Esophagus muscularis mucosa (tissue), 4 donors: ENCODE results near the gene PTPRJ. TPM values are rescaled to one million over a fixed set of nuclear protein-coding genes. Genes with fewer than 3 reads are reported as not detected.

Experiments used
- DNase-seq: peaks from one replicate; pipeline ENCODE4 v3.0.0-alpha.2; 2017; ENCODE audit errors: extremely low spot score
- H3K27ac ChIP-seq, 4 donors: fragments of 200-600 bp; sonication (generic); replicated peaks in 1 of 4; 1 replicate in 3 of 4; 2 replicates in 1 of 4; pipeline ENCODE4 v1.5.1; 2016 to 2019; ENCODE audit warnings: mild to moderate bottlenecking in 1 of 4
- H3K27me3 ChIP-seq, 4 donors: fragments of 200-600 bp; sonication (generic); one replicate each; pipeline versions ENCODE4 v1.5.1 to v1.6.0; 2016 to 2019
- H3K36me3 ChIP-seq, 4 donors: fragments of 200-600 bp; sonication (generic); one replicate each; pipeline ENCODE4 v1.5.1; 2016 to 2019
- H3K4me1 ChIP-seq, 4 donors: fragments of 200-600 bp; sonication (generic); one replicate each; pipeline ENCODE4 v1.5.1; 2016 to 2019
- H3K4me3 ChIP-seq, 4 donors: fragments of 200-600 bp; sonication (generic); 1 replicate in 2 of 4; 2 replicates in 2 of 4; pipeline ENCODE4 v1.5.1; 2016 to 2019; ENCODE audit warnings: mild to moderate bottlenecking in 4 of 4, moderate library complexity in 1 of 4
- H3K9me3 ChIP-seq, 4 donors: fragments of 200-600 bp; sonication (generic); 1 replicate in 3 of 4; 2 replicates in 1 of 4; pipeline ENCODE4 v1.5.1; 2016 to 2019
- CTCF ChIP-seq, 3 experiments: fragments of 200-600 bp in 2 of 3; fragments of 450-650 bp in 1 of 3; sonication (generic) in 2 of 3; IDR thresholded peaks; one replicate each; pipeline ENCODE4 v1.5.1; 2017 to 2019; ENCODE audit warnings: antibody characterized with exemption in 3 of 3, mild to moderate bottlenecking in 2 of 3, moderate library complexity in 1 of 3
- EP300 ChIP-seq: sonication (generic); formaldehyde crosslinking; IDR thresholded peaks from one replicate; pipeline ENCODE4 v1.6.1; 2017; ENCODE audit warnings: antibody characterized with exemption
- POLR2A ChIP-seq: fragments of 450-650 bp; IDR thresholded peaks from one replicate; pipeline ENCODE4 v1.6.1; 2017; ENCODE audit warnings: antibody characterized with exemption, moderate library complexity, mild to moderate bottlenecking, low read depth
- POLR2AphosphoS5 ChIP-seq, 2 donors: sonication (generic); formaldehyde crosslinking; IDR thresholded peaks; one replicate each; pipeline ENCODE4 v1.6.1; 2017; ENCODE audit warnings: antibody characterized with exemption in 2 of 2
- WGBS: methylation state at CpG from one replicate; pipeline ENCODE4 v1.1.5; 2018; 5-methylcytosine and 5-hydroxymethylcytosine counted together
- intact Hi-C: fragments of 100-400 bp; cut with DNase I; formaldehyde crosslinking; loops from one replicate; pipeline ENCODE4 v1.15.1; 2023
- total RNA-seq, 4 donors: library from RNA; depleted of rRNA; stranded (reverse); fragments of >200 nt; gene quantifications; one replicate each; pipeline versions ENCODE4 v1.1.0 to v1.2.1, GENCODE V29; 2016

PTPRJ gene
- total RNA-seq, 4 donors from 2014 or later, result 8.3 to 14.1 (median 10.5) TPM

- peak overlapping the region in 3 of 4 donors; percentile 18 to 63 (median 24) for H3K27ac ChIP-seq
- WGBS, result 60% methylated on average over 6 of the region's 6 CpGs
- no peak overlapping the region for H3K4me3 ChIP-seq
- TF ChIP-seq CTCF (IDR thresholded peaks at IDR 0.05), result no peak
- peak in 1 of 2 donors; percentile 16 for TF ChIP-seq POLR2AphosphoS5 (IDR thresholded peaks at IDR 0.05)
- TF ChIP-seq EP300, result no peak
- intact Hi-C loops, result no loop called here
- DNase-seq, result no peak
- no peaks in the 10 kb centered on the region for H3K36me3 ChIP-seq
- no peaks in the 10 kb centered on the region for H3K27me3 ChIP-seq
- no peaks in the 10 kb centered on the region for H3K9me3 ChIP-seq
- H3K4me1 ChIP-seq, result peaks cover 0 to 17% (median 11%) of the 10 kb centered on the region in 4 donors
These were observed 7.4 kb downstream of the PTPRJ start for GRCh38 chr11:47987781-47988180.

GRCh38 chr11:47989779-47990178 lies 9.4 kb downstream of the PTPRJ start:
- Histone ChIP-seq H3K27ac (no peak overlapping the region), H3K36me3 (no peaks in the 10 kb centered on the region), H3K4me1 (peaks cover 0 to 9% (median 9%) of the 10 kb centered on the region in 4 donors), H3K4me3 (no peak overlapping the region), H3K27me3 (no peaks in the 10 kb centered on the region), H3K9me3 (no peaks in the 10 kb centered on the region)
- 83% methylated on average over 2 of the region's 2 CpGs for WGBS
- DNase-seq, result no peak
- no peak for TF ChIP-seq EP300
- TF ChIP-seq POLR2A, result no peak
- no peak for TF ChIP-seq POLR2AphosphoS5 (IDR thresholded peaks at IDR 0.05)
- TF ChIP-seq CTCF (IDR thresholded peaks at IDR 0.05), result no peak
- intact Hi-C loops, result no loop called here

- DNase-seq, result no peak
- TF ChIP-seq EP300 (no peak), POLR2AphosphoS5 (IDR thresholded peaks at IDR 0.05) (no peak), POLR2A (no peak), CTCF (IDR thresholded peaks at IDR 0.05) (no peak)
- Histone ChIP-seq H3K27me3 (no peaks in the 10 kb centered on the region), H3K4me3 (no peak overlapping the region), H3K9me3 (no peaks in the 10 kb centered on the region), H3K27ac (no peak overlapping the region), H3K4me1 (peaks cover 0 to 9% (median 9%) of the 10 kb centered on the region in 4 donors), H3K36me3 (no peaks in the 10 kb centered on the region)
- WGBS, result 27% methylated on average over 9 of the region's 9 CpGs
- intact Hi-C loops, result no loop called here
These were observed 11.0 kb downstream of the PTPRJ start for GRCh38 chr11:47991266-47991830.

- peaks cover 0 to 10% (median 9%) of the 10 kb centered on the region in 4 donors for H3K4me1 ChIP-seq
- H3K9me3 ChIP-seq, result no peaks in the 10 kb centered on the region
- H3K27me3 ChIP-seq, result no peaks in the 10 kb centered on the region
- 87% methylated on average over 6 of the region's 6 CpGs for WGBS
- TF ChIP-seq EP300 (no peak), POLR2AphosphoS5 (IDR thresholded peaks at IDR 0.05) (no peak), POLR2A (no peak), CTCF (IDR thresholded peaks at IDR 0.05) (no peak)
- DNase-seq, result no peak
- no peak overlapping the region for H3K4me3 ChIP-seq
- H3K27ac ChIP-seq, result no peak overlapping the region
- H3K36me3 ChIP-seq, result no peaks in the 10 kb centered on the region
- intact Hi-C loops, result no loop called here
These were observed 11.5 kb downstream of the PTPRJ start for GRCh38 chr11:47991894-47992293.
